Measurements from ENCODE around the gene DCC.

The DCC gene, protein sequence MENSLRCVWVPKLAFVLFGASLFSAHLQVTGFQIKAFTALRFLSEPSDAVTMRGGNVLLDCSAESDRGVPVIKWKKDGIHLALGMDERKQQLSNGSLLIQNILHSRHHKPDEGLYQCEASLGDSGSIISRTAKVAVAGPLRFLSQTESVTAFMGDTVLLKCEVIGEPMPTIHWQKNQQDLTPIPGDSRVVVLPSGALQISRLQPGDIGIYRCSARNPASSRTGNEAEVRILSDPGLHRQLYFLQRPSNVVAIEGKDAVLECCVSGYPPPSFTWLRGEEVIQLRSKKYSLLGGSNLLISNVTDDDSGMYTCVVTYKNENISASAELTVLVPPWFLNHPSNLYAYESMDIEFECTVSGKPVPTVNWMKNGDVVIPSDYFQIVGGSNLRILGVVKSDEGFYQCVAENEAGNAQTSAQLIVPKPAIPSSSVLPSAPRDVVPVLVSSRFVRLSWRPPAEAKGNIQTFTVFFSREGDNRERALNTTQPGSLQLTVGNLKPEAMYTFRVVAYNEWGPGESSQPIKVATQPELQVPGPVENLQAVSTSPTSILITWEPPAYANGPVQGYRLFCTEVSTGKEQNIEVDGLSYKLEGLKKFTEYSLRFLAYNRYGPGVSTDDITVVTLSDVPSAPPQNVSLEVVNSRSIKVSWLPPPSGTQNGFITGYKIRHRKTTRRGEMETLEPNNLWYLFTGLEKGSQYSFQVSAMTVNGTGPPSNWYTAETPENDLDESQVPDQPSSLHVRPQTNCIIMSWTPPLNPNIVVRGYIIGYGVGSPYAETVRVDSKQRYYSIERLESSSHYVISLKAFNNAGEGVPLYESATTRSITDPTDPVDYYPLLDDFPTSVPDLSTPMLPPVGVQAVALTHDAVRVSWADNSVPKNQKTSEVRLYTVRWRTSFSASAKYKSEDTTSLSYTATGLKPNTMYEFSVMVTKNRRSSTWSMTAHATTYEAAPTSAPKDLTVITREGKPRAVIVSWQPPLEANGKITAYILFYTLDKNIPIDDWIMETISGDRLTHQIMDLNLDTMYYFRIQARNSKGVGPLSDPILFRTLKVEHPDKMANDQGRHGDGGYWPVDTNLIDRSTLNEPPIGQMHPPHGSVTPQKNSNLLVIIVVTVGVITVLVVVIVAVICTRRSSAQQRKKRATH (N-terminal part only)

DNA sequence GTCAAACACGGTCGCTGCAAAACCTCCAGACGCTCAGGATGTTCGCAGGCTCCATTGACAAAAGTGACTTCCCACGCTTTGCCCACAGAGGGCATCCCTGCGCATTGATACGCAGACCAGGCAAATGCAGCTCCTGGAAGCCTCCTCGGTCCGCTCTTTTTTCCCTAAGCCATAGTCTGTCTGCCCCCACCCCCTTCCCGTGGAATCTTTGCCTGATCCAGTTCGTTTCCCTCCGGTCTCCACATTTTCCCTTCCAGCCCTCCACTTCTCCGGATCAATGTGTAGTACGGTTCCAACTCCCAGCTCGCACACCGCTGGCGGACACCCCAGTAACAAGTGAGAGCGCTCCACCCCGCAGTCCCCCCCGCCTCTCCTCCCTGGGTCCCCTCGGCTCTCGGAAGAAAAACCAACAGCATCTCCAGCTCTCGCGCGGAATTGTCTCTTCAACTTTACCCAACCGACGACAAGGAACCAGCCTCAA is at the start of gene DCC:
Gene DCC, plus strand, starts transcription at position 307 of the 481 bp plus-strand sequence. CDS start 591 bp downstream, outside the sequence.
- peak; percentile 65 to 73 for DNase-seq

GRCh38 chr18:52310651-52311050 is 29.3 kb upstream of the DCC start:
- DNase-seq = no peak

GRCh38 chr18:52311331-52311730 is 28.7 kb upstream of the DCC start:
- DNase-seq = no peak

GRCh38 chr18:52312346-52312745 is 27.7 kb upstream of the DCC start:
- DNase-seq = peak; percentile 57 to 86

DNA sequence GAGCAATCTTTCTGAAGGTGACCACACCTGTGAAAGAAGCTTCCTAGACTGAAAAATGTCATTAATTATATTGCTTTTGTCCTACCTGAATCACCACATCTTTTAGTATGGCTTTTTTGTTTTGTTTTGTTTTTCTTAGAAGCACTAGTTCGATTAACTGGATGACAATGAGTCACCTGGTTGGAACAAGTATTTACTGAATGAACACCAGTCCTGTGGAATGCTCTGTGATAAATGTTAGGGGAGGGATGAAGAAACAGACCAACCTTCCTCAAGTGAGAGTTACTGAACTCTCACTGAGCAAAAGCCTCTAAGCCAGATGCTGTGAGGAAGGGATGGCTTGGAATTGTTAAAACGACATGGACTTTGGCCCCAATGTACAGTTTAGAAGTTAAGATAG is 26.8 kb upstream of the DCC start:
- DNase-seq = no peak

GRCh38 chr18:52319424-52319983 is 20.5 kb upstream of the DCC start:
- DNase-seq = no peak

DNA sequence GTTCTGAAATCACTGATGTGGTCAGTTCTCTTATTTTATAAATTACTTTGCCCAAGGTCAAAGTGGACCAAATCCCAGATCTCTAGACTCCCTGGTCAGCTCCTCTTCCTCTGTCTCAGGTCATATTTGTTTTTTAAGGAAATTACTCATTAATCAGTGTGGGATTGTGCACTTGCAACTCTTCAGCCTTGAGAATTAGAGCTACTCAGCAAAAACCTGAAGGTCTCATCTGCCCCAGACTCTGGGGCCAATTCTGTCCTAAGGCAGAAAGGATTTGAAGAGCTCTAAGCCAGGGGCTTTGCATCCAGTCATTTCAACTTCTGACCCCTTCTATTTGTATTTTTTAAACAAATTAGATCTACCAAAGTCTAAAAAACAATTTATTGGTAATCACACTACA is 17.7 kb upstream of the DCC start:
- DNase-seq = no peak

DNA sequence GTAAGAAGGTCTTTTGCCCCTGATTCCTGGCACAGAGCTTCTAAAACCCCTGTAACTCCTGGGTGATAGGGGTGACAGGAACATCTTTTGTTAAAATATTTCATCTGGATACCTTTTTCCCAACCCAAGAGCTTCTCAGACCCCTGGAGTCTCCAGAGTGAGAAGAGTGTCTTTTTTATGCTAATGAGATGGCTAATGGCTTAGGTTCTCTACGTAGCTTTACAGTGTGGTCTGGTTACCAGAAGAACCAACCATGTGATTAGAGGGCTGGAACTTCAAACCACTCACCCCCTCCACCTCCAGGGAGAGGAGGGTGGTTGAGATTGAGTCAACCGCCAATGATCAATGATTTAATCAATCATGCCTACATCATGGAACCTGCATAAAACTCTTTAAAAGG is 16.2 kb upstream of the DCC start:
- no peak for DNase-seq

- peak in 1 of 2 experiments; percentile 33 for DNase-seq
These were observed 14.0 kb upstream of the DCC start for GRCh38 chr18:52325997-52326396.

DNA sequence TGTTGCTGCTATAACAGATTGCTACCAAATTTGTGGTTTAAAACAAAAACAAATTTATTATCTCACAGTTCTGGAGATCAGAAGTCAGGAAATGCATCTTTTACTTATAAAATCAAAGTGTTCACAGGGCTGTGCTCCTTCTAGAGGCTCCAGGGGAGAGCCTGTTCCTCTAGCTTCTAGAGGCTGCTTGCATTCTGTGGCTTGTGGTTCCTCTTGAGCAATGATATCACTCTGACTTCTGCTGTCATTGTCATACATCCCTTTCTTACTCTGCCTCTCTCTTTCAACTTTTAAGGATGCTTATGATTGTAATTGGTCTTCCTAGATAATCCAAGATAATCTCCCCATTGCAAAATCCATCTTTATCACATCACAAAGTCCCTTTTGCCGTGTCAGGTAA is 6.1 kb upstream of the DCC start:
- DNase-seq = no peak

GRCh38 chr18:52334307-52334706 is 5.7 kb upstream of the DCC start:
- no peak for DNase-seq

GRCh38 chr18:52334896-52335295 is 5.1 kb upstream of the DCC start:
- no peak for DNase-seq

GRCh38 chr18:52337276-52337675 is 2.7 kb upstream of the DCC start:
- DNase-seq = no peak

- no peak for DNase-seq
These were observed 557 bp downstream of the DCC start for GRCh38 chr18:52340406-52341102.

DNA sequence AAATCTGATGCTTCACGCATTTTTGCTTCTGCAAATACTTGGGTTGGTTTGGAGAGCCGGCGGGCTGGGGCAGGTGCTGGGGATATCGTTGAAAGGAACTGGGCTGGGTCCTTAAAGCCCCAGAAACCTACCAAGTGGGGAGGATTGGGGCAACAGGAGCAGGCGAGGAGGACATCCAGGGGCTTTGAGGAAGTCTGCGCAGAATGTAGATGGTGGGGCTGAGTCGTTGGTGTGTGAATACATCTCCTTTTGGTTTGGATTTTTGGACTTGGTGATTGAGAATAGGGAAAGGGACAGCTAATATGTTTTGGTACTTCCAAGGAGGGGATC is 1.1 kb downstream of the DCC start:
- no peak for DNase-seq

- DNase-seq = no peak
These were observed 1.8 kb downstream of the DCC start for GRCh38 chr18:52341608-52342381.

- DNase-seq = no peak
These were observed 2.5 kb downstream of the DCC start for GRCh38 chr18:52342456-52342855.

GRCh38 chr18:52343138-52343537 is 3.1 kb downstream of the DCC start:
- peak in 1 of 2 experiments; percentile 15 for DNase-seq

DNA sequence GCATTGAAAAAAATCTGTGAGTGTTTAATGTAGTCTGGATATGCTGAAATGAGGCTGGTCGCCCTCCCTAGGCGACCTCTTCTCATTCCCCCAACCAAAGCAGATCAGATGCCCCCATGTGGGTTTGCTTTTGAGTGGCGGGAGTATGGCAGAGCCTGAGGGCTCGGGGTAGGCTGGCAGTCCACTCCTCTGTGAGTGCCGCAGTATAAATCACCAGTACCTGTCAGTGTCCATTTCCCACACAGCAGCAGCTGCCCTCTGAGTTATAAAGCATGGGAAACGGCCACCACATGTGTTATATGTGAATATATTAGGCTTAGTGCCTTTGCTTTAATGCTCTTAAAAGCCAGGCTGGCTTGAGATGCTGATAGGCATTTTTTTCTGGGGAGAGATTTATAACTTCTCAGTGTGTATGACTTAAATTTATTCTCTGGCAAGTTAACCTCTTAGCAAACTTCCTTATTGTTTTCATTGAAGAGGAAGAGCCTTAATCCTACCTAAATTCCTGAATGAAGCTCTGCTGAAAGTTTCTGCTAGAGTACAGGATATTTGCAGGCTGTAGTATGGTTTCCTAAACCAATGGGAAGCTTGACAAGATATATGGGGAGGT is 3.8 kb downstream of the DCC start:
- no peak for DNase-seq

DNA sequence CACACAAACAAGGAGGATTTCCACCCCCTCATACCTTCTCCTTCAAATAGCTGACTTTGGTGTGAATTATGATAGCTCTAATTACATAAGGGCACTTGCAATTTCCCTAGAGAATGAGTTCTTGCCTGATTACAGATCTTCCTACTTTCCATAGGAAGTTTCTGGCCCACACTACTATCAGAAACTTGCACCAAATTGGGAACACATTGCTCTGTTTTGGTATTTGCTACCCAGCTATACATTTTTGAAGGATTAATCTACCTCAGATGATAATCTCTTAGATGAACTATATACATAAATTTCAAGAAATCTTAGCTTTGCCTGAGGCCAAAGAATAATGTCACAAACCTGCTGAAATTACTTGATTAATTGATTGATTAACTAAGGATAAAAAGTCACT is 4.9 kb downstream of the DCC start:
- DNase-seq = no peak

DNA sequence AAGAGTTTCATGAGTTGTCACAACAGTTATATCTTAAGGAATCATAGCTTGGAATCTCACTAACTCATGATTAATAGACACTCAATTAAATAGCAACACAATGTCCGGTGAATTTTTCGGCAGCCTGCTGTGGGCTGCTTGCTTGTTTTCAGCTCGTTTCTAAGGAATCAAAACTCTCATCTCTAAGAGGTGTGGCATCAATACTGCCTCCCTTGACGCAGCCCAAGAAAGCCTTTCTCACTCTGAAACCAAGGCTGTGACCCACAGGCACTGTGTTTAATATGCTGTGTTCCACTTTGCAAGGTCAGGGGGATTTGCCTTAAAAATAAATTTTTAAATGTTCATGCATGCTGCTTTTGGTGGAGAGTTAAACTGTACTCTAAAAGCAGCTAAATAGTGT is 5.4 kb downstream of the DCC start:
- no peak for DNase-seq
